ENCODE data around the gene PIK3C2G. TPM values are rescaled to one million over a fixed set of nuclear protein-coding genes. Genes with fewer than 3 reads are reported as not detected.

Gene PIK3C2G
- total and polyA plus RNA-seq, 10 of the 15 experiments (the other 5 are each of a cell fraction or from before 2014, with no cell fraction given), result not detected

DNA sequence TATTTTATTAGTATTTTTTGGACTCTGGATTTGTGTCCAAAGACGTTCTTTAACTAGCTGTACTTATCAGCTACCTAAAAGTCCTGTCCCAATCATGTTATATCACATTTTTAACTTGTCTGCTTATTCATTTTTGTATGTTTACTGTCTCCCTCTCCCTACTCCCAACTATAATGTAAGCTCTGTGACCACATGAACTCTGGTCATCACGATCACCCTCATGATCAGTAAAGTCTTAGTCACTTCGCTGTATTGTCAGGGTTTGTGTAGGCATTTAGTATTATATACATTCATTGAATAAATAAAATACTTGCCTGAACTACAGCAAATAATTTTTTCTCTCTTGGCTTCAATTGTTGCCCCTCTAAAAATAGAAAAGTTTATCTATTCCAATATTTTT, 211.0 kb downstream of the PIK3C2G start:
- intact Hi-C loops (cut with micrococcal nuclease; ENCODE audit: unreplicated experiment) (no loop called here), in situ Hi-C loops (cut with MboI) (no loop called here)
- no peaks in the 10 kb centered on the region for H3K9me3 ChIP-seq (replicated peaks; ENCODE audit: control insufficient read depth, insufficient read depth, low read length)
- H3K4me3 ChIP-seq, result no peak overlapping the region
- no peaks in the 10 kb centered on the region for H3K79me2 ChIP-seq (ENCODE audit: control insufficient read depth, insufficient read depth, low read length)
- WGBS (ENCODE audit: insufficient coverage, insufficient replicate concordance, low lambda C conversion rate, missing lambda C conversion rate), result 0% methylated on average over 3 of the region's 3 CpGs
- no peaks in the 10 kb centered on the region for H3K36me3 ChIP-seq (ENCODE audit: control insufficient read depth in 2 of 2, insufficient read depth in 2 of 2, low read length in 1 of 2)
- no peak overlapping the region for H2AFZ ChIP-seq (ENCODE audit: control insufficient read depth, low read depth, low read length)
- no peak overlapping the region for H3K4me2 ChIP-seq (ENCODE audit: control insufficient read depth, insufficient read depth)
- RAD21 ChIA-PET (ENCODE audit: unreplicated experiment), result no interaction called here
- no peak overlapping the region for H3K27ac ChIP-seq (ENCODE audit: control insufficient read depth, insufficient read depth)
- POLR2A ChIA-PET, result no interaction called here
- H3K27me3 ChIP-seq (replicated peaks in 1 of 2; ENCODE audit: control insufficient read depth in 2 of 2, insufficient read depth in 2 of 2, low read length in 1 of 2), result no peaks in the 10 kb centered on the region
- no TSS peak for BruUV-seq (replicated peaks)
- no peak overlapping the region for H3K9ac ChIP-seq (ENCODE audit: control insufficient read depth, insufficient read depth, low read length)
- TF ChIP-seq, protein P1, sequence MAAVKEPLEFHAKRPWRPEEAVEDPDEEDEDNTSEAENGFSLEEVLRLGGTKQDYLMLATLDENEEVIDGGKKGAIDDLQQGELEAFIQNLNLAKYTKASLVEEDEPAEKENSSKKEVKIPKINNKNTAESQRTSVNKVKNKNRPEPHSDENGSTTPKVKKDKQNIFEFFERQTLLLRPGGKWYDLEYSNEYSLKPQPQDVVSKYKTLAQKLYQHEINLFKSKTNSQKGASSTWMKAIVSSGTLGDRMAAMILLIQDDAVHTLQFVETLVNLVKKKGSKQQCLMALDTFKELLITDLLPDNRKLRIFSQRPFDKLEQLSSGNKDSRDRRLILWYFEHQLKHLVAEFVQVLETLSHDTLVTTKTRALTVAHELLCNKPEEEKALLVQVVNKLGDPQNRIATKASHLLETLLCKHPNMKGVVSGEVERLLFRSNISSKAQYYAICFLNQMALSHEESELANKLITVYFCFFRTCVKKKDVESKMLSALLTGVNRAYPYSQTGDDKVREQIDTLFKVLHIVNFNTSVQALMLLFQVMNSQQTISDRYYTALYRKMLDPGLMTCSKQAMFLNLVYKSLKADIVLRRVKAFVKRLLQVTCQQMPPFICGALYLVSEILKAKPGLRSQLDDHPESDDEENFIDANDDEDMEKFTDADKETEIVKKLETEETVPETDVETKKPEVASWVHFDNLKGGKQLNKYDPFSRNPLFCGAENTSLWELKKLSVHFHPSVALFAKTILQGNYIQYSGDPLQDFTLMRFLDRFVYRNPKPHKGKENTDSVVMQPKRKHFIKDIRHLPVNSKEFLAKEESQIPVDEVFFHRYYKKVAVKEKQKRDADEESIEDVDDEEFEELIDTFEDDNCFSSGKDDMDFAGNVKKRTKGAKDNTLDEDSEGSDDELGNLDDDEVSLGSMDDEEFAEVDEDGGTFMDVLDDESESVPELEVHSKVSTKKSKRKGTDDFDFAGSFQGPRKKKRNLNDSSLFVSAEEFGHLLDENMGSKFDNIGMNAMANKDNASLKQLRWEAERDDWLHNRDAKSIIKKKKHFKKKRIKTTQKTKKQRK (IDR thresholded peaks at IDR 0.05; ENCODE audit: low read depth, low read length), result no peak
- TF ChIP-seq TCF12 (IDR thresholded peaks at IDR 0.05; ENCODE audit: low read depth, low read length) (no peak), CBX3 (IDR thresholded peaks at IDR 0.05; ENCODE audit: borderline replicate concordance, low read depth) (no peak), RUNX3 (IDR thresholded peaks at IDR 0.05; ENCODE audit: low read length) (no peak), ZNF687 (IDR thresholded peaks at IDR 0.05) (no peak), SMARCA5 (IDR thresholded peaks at IDR 0.05) (no peak), MEF2A (IDR thresholded peaks at IDR 0.05; ENCODE audit: insufficient read depth, low read depth, low read length) (no peak), ETV6 (conservative IDR thresholded peaks at IDR 0.05 in 1 of 2, IDR thresholded peaks at IDR 0.05 in 1 of 2; ENCODE audit: borderline replicate concordance in 1 of 2, low read depth in 1 of 2) (no peak), ZZZ3 (IDR thresholded peaks at IDR 0.05; ENCODE audit: control insufficient read depth, insufficient read length, low read depth) (no peak), ATF7 (IDR thresholded peaks at IDR 0.05; ENCODE audit: low read depth) (no peak), PML (IDR thresholded peaks at IDR 0.05; ENCODE audit: low read length) (no peak), RCOR1 (conservative IDR thresholded peaks at IDR 0.05; ENCODE audit: low read depth, low read length) (no peak), IRF4 (IDR thresholded peaks at IDR 0.05; ENCODE audit: low read depth, low read length) (no peak), BHLHE40 (IDR thresholded peaks at IDR 0.05; ENCODE audit: borderline replicate concordance in 1 of 2, low read depth in 2 of 2, low read length in 1 of 2) (no peak), KLF5 (IDR thresholded peaks at IDR 0.05; ENCODE audit: partially characterized antibody) (no peak), NBN (IDR thresholded peaks at IDR 0.05) (no peak), RAD21 (IDR thresholded peaks at IDR 0.05; ENCODE audit: insufficient read depth, low read depth, low read length) (no peak), NFIC (IDR thresholded peaks at IDR 0.05; ENCODE audit: low read depth, low read length) (no peak)
- DNase-seq (ENCODE audit: low read depth, low spot score), result no peak
- CTCF ChIA-PET, result no interaction called here
- no peaks in the 10 kb centered on the region for H3K4me1 ChIP-seq (ENCODE audit: control insufficient read depth, insufficient read depth, low read length)
- FAIRE-seq, result no peak
- ATAC-seq, result no peak
- no peaks in the 10 kb centered on the region for H4K20me1 ChIP-seq (ENCODE audit: control insufficient read depth, insufficient read depth)
- SMC1A ChIA-PET (ENCODE audit: uncharacterized antibody, unreplicated experiment), result no interaction called here

Measured in GM12878 (cell line).